OCI-LY3 (cell line): ENCODE data around the gene GALNTL6.
A peak's percentile ranks its signal among the peaks of the same experiment; 100 is the strongest.

Experiments used
- H2AFZ ChIP-seq: fragments of 200-600, 300-600 bp; shearing (Covaris generic); 2 replicates; pipeline ENCODE4 v1.6.0; 2014; ENCODE audit warnings: antibody characterized with exemption, low read depth, low read length
- H3K27ac ChIP-seq: fragments of 200-600, 300-600 bp; sonication (generic); 2 replicates; pipeline ENCODE4 v1.5.1; 2014; ENCODE audit warnings: mild to moderate bottlenecking, low read length, moderate library complexity, mixed read lengths
- H3K27me3 ChIP-seq: fragments of 200-600, 300-600 bp; sonication (generic); 2 replicates; pipeline ENCODE4 v1.6.1; 2014; ENCODE audit warnings: low read depth, low read length, mixed read lengths
- H3K36me3 ChIP-seq: fragments of 200-600, 300-600 bp; sonication (generic); replicated peaks from 2 replicates; pipeline ENCODE3; 2014; ENCODE audit warnings: low read depth, low read length, mixed read lengths
- H3K4me1 ChIP-seq: fragments of 300-600, 200-600 bp; sonication (generic); 2 replicates; pipeline ENCODE4 v1.6.1; 2014; ENCODE audit warnings: low read length, mixed read lengths
- H3K4me2 ChIP-seq: fragments of 200-600, 300-600 bp; sonication (generic); 2 replicates; pipeline ENCODE4 v1.6.1; 2014; ENCODE audit warnings: low read length, mixed read lengths
- H3K4me3 ChIP-seq: fragments of 300-600, 200-600 bp; sonication (generic); 2 replicates; pipeline ENCODE4 v1.5.1; 2014; ENCODE audit warnings: antibody characterized with exemption, mild to moderate bottlenecking, low read length, moderate library complexity
- H3K79me2 ChIP-seq: fragments of 300-600, 200-600 bp; shearing (Covaris generic); 2 replicates; pipeline ENCODE4 v1.6.1; 2014; ENCODE audit warnings: mild to moderate bottlenecking, low read length, mixed read lengths
- H3K9ac ChIP-seq: fragments of 300-600, 200-600 bp; shearing (Covaris generic); 2 replicates; pipeline ENCODE4 v1.6.0; 2014; ENCODE audit warnings: mild to moderate bottlenecking, low read length, moderate library complexity
- H3K9me3 ChIP-seq: fragments of 200-600, 300-600 bp; shearing (Covaris generic); 2 replicates; pipeline ENCODE4 v1.6.1; 2014; ENCODE audit warnings: low read length, mixed read lengths; ENCODE audit not compliant: insufficient read depth
- H4K20me1 ChIP-seq: fragments of 200-600, 300-600 bp; sonication (generic); 2 replicates; pipeline ENCODE4 v1.6.1; 2016; ENCODE audit warnings: low read length, mixed read lengths; ENCODE audit not compliant: insufficient read depth
- EZH2phosphoT487 ChIP-seq: fragments of 200-600 bp; shearing (Covaris generic); IDR thresholded peaks from 2 replicates; pipeline ENCODE4 v1.6.1; 2018; ENCODE audit warnings: antibody characterized with exemption, mixed run types, low read depth
- TF ChIP-seq, protein P1 (sequence below): fragments of 200-600, 300-600 bp; sonication (generic); IDR thresholded peaks from 2 replicates; pipeline ENCODE4 v1.5.1; 2014; ENCODE audit warnings: antibody characterized with exemption, low read length, low read depth

The GALNTL6 gene

GRCh38 chr4:171954650-171955049, 141.4 kb downstream of the GALNTL6 start:
- H3K9ac ChIP-seq, result no peak overlapping the region

DNA sequence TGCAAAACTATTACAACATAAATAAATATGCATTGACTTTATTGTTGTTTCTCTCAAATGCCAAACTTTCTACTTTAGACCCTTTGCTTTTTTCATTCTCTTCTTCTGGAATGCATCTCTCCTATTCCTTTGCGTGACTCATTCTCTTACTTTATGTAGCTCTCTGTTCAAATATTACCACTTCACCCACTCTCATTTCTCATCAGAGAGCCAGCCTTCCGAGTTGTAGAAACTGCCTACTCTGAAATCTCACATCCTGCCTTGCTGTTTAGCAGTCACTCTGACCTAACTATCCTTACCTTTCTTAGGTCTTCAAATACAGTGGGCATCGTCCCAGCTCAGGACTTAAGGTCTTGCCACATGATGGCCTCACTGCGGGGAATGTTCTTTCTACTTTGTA, 143.5 kb downstream of the GALNTL6 start:
- Histone ChIP-seq H3K27me3 (no peaks in the 10 kb centered on the region), H3K4me1 (peaks cover 16% of the 10 kb centered on the region), H4K20me1 (no peaks in the 10 kb centered on the region), H3K9ac (no peak overlapping the region), H3K4me3 (no peak overlapping the region), H3K79me2 (no peaks in the 10 kb centered on the region), H2AFZ (no peak overlapping the region; the same call in 1 of the 2 replicates), H3K36me3 (no peaks in the 10 kb centered on the region), H3K4me2 (no peak overlapping the region), H3K27ac (peak overlapping the region; percentile 13; the same call in 1 of the 2 replicates), H3K9me3 (no peaks in the 10 kb centered on the region)
- TF ChIP-seq EZH2phosphoT487, result no peak
- TF ChIP-seq, protein P1, sequence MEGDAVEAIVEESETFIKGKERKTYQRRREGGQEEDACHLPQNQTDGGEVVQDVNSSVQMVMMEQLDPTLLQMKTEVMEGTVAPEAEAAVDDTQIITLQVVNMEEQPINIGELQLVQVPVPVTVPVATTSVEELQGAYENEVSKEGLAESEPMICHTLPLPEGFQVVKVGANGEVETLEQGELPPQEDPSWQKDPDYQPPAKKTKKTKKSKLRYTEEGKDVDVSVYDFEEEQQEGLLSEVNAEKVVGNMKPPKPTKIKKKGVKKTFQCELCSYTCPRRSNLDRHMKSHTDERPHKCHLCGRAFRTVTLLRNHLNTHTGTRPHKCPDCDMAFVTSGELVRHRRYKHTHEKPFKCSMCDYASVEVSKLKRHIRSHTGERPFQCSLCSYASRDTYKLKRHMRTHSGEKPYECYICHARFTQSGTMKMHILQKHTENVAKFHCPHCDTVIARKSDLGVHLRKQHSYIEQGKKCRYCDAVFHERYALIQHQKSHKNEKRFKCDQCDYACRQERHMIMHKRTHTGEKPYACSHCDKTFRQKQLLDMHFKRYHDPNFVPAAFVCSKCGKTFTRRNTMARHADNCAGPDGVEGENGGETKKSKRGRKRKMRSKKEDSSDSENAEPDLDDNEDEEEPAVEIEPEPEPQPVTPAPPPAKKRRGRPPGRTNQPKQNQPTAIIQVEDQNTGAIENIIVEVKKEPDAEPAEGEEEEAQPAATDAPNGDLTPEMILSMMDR, result no peak

More at GRCh38 chr4:171954650-171955049, 141.4 kb downstream of the GALNTL6 start:
- H3K9me3 ChIP-seq, result no peaks in the 10 kb centered on the region
- H2AFZ ChIP-seq, result peak overlapping the region; percentile 24
- H3K4me2 ChIP-seq, result peak overlapping the region; percentile 4; the same call in 1 of the 2 replicates
- no peaks in the 10 kb centered on the region for H3K27me3 ChIP-seq
- no peaks in the 10 kb centered on the region for H3K79me2 ChIP-seq
- peaks cover 16% of the 10 kb centered on the region for H3K4me1 ChIP-seq
- H3K27ac ChIP-seq, result peak overlapping the region; percentile 54
- no peaks in the 10 kb centered on the region for H4K20me1 ChIP-seq
- no peak overlapping the region for H3K4me3 ChIP-seq
- no peak for TF ChIP-seq EZH2phosphoT487
- TF ChIP-seq, protein P1, result no peak
- no peaks in the 10 kb centered on the region for H3K36me3 ChIP-seq

GRCh38 chr4:171962110-171962509, 148.9 kb downstream of the GALNTL6 start:
- no peak overlapping the region for H3K4me3 ChIP-seq
- no peaks in the 10 kb centered on the region for H3K36me3 ChIP-seq
- no peak overlapping the region for H2AFZ ChIP-seq
- no peak overlapping the region for H3K27ac ChIP-seq
- H3K4me1 ChIP-seq, result no peaks in the 10 kb centered on the region
- TF ChIP-seq, protein P1, result no peak
- no peak for TF ChIP-seq EZH2phosphoT487
- no peak overlapping the region for H3K4me2 ChIP-seq
- no peaks in the 10 kb centered on the region for H3K27me3 ChIP-seq
- no peaks in the 10 kb centered on the region for H3K9me3 ChIP-seq
- no peaks in the 10 kb centered on the region for H4K20me1 ChIP-seq
- no peaks in the 10 kb centered on the region for H3K79me2 ChIP-seq
- no peak overlapping the region for H3K9ac ChIP-seq

GRCh38 chr4:171966356-171966755, 153.2 kb downstream of the GALNTL6 start:
- Histone ChIP-seq H3K4me2 (no peak overlapping the region), H3K27ac (no peak overlapping the region), H3K79me2 (no peaks in the 10 kb centered on the region), H3K4me3 (no peak overlapping the region), H3K9me3 (no peaks in the 10 kb centered on the region), H3K4me1 (no peaks in the 10 kb centered on the region), H3K9ac (no peak overlapping the region), H2AFZ (no peak overlapping the region), H4K20me1 (no peaks in the 10 kb centered on the region), H3K27me3 (no peaks in the 10 kb centered on the region), H3K36me3 (no peaks in the 10 kb centered on the region)
- TF ChIP-seq, protein P1, result no peak
- no peak for TF ChIP-seq EZH2phosphoT487
